GM18505 (cell line): ENCODE measurements around the gene PTPN23.

Source experiments
- ATAC-seq: cut with Tn5 transposase; IDR thresholded peaks from one replicate; pipeline ENCODE4 v1.9.1; 2021; ENCODE audit not compliant: unreplicated experiment
- POLR2A ChIP-seq: IDR thresholded peaks from 4 replicates; pipeline ENCODE4 v1.6.1; 2011; ENCODE audit warnings: borderline replicate concordance; ENCODE audit not compliant: insufficient read depth, insufficient read length; ENCODE audit errors: extremely low read depth

PTPN23 gene

DNA sequence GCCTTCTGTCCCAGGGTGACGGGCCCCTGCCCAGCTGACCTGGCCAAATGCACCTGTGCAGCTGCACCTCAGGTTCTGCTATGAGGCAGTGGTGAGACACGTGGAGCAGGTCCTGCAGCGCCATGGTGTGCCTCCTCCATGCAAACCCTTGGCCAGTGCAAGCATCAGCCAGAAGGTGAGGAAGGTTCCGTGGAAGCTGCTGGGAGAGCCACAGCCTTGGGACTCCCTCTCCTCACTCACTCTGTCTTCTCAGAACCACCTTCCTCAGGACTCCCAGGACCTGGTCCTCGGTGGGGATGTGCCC, 31.6 kb downstream of the PTPN23 start:
- no peak for TF ChIP-seq POLR2A
- ATAC-seq, result no peak

DNA sequence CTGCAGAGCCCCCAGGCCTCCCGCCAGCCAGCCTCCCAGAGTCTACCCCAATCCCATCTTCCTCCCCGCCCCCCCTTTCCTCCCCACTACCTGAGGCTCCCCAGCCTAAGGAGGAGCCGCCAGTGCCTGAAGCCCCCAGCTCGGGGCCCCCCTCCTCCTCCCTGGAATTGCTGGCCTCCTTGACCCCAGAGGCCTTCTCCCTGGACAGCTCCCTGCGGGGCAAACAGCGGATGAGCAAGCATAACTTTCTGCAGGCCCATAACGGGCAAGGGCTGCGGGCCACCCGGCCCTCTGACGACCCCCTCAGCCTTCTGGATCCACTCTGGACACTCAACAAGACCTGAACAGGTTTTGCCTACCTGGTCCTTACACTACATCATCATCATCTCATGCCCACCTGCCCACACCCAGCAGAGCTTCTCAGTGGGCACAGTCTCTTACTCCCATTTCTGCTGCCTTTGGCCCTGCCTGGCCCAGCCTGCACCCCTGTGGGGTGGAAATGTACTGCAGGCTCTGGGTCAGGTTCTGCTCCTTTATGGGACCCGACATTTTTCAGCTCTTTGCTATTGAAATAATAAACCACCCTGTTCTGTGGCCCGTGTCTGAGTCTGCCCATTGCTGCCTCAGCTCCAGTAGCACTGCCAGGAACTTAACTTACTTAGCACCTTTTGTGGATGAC, 32.2 kb downstream of the PTPN23 start:
- no peak for TF ChIP-seq POLR2A
- ATAC-seq, result no peak

DNA sequence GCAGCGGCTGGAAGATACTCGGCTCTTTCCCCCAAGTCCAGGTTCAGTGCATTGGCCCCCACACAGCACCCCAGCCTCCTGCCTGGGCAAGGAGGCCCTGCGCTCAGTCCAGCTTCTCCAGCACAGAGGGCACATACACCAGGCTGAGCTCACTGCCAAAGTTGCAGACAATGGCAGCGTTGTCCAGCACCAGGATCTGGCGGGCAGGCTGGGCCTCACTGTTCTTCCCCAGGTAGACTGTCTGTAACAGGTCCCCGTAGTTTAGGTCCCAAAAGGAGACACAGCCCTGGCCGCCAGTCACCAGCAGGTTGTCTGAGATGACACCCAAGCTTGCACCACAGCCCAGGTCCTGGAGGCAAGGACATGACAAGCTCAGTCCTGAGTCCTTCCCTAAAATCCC, 32.9 kb downstream of the PTPN23 start:
- no peak for TF ChIP-seq POLR2A
- ATAC-seq, result no peak

DNA sequence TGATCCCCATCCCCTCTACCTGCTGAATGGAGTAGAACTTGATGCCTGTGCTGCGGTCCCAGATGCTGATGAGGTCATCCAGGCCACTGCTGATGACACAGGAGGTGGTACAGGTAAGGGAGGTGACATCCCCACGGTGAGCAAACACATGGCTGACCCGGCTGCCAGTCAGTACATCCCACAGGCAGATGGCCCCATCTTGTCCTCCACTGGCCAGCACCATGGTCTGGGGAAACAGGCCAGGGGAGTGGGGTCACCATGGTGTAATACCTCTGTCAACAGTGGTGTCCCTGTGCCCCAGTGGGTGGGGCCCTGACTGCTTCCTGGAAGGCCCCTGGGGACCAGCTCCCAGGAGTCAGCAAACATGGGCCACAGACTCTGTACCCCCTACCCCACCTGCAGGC, 33.3 kb downstream of the PTPN23 start:
- TF ChIP-seq POLR2A, result no peak
- ATAC-seq, result no peak

DNA sequence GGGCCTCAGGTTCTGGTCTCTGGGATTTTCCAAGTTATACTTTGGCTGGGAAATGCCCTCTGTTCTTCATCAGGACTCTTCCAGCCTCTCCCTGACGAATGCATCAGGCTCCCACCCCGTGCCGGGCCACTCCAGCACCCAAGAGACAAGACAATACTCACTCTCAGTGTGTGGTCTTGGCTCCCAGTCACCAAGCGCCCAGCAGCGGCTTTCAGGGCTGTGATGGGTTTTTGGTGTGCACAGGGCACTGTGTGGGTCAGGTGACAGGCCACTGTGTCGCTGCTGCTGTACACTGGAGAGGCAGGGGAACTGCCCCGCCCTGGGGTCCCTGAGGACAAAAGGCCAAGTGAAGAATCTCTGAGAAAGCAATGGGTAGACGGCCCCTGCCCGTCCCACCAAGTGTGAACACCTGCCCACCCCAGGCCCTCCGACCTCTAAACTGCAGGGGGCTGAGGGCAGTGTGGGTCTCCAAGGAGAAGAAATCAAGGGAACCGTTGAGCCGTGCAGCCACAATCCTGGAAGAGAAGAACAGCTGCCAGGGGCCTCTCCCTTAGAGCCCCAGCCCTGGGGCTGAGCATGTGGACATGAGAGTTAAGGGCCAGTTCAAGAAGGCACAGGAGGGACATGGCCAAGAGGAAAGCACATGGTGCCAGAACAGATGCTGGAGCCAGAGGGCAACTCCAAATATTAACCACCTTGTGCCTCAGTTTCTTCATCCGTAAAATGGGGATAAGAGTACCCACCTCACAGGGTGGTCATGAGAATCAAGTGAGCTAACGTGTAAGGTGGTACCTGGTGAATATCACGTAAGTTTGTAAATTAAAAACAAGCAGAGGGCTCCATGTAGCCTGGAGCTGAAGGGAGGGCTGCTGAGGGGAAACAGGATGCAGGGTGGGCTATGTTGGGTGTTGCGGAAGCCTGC, 34.1 kb downstream of the PTPN23 start:
- ATAC-seq, result no peak
- no peak for TF ChIP-seq POLR2A

DNA sequence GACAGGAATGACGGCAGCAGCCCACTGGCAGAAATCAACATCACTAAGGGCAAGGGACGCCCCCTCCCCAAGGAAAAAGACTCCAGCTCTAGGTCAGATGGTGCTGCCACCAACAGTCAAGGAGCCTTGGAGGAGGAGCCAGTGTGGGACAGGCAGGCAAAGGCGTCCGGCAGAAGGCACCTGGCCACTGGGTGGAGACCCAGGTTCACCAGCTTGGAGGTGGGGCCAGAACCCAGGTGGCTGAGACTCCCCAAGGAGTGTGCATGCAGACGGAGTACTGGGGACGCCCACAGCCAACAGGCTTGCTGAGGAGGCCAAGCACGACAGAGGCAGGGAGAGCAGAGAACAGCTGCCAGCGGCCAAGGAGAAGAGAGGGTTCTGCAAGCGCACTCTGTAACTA, 35.2 kb downstream of the PTPN23 start:
- TF ChIP-seq POLR2A, result no peak
- ATAC-seq, result no peak

DNA sequence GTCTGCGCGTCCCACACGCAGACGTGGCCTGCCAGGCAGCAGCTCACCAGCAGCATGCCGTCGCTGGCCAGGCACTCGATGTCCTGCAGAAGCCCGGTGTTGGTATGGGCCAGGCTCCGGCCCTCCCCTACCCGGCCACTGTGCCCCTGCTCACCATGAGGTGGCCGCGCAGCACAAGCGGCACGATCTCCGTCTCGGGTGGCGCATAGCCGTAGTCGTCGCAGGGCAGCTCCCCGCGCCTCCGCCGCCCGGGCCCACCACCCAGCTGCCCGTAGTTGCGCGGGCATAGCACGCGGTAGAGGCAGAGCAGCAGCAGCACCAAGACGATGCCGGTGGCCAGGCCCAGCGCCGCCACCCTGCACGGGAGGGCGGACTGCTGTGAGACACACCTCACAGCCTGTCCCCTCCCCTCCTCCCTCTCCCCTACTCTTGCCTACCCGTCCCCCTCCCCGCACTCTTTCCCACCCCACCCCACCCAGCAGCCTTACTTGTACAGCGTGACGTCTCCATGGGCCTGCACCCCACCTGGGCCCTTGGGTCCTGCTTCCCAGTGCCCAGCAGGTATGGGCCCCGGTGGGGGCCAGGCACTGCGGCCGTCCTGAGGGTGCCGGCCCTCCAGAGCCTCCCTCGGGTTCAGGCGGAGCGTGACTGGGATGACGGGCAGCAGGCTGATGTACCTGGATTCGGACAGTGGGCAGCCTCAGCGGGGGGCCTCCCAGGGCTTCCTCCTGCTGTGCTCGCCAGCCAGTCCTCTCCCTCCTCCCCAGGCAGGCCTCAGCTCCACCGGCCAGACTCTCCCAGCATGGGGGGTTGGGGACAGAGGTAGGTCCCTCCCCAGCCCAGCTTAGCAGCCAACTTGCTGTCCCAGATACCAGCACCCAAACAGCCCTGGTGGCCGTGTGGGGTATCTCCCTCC, 37.6 kb downstream of the PTPN23 start:
- no peak for ATAC-seq
- TF ChIP-seq POLR2A, result peak; percentile 6

DNA sequence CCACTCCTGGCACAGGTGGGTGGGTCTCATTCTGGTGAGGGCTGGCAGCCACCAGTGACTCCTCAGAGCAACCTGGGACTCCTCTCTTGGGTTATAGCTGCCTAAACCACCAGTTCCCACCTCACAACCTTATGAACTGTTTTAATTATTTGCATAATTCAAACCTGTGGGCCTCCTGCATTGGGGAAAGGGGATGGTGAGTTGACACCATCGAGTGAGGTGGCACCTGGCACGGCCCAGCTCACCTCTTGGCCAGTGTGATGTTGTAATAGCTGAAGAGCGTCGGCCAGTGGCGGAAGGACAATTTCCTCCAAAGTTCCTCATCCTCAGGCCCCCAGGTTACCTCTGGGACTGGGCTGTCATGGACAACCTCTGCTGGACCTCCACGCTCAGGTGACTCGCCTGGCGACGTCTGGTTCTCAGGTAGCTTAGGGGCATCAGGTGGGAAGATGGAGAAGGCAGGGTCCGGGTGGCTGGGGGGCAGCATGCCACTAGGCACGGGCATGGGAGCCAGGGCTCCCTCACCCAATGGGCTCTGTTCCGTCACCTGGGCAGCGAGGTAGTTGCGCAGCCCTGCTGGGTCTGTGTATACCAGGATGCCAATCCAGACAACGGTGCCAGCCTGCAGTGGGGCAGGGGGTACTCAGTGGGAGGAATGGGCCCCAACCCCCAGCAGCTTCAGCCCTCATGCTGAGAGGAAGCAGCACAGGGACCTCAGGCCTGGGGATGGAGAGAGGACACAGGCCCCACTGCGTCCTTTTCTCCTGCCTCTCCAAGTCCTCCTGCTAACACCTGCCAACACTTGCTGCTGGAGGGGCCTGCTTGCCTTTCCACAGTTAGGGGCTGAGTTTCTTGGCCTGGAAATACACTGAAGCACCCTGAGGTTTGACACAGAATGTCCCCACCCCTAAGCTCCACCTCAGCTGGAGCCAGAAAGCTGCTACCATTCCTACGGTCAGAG, 38.5 kb downstream of the PTPN23 start:
- ATAC-seq, result no peak
- TF ChIP-seq POLR2A, result no peak

DNA sequence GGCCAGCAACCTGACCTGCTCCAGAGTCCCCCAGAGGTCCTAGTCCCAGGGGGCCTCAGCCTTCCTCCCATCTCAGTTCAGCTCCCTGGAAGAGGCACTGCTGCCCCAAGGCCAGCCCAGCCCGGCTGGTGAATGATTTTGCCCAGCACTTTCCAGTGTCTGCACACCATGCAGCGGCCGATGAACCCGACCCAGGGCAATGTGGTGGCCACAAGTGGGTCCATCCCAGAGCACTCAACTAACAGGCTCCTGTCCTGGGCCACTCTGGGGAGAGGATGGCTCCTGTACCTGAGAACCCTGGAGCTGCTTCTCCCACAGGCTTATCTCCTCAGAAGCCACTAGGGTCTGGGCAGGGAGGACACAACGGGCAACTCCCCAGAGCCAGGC, 39.2 kb downstream of the PTPN23 start:
- no peak for TF ChIP-seq POLR2A
- no peak for ATAC-seq

DNA sequence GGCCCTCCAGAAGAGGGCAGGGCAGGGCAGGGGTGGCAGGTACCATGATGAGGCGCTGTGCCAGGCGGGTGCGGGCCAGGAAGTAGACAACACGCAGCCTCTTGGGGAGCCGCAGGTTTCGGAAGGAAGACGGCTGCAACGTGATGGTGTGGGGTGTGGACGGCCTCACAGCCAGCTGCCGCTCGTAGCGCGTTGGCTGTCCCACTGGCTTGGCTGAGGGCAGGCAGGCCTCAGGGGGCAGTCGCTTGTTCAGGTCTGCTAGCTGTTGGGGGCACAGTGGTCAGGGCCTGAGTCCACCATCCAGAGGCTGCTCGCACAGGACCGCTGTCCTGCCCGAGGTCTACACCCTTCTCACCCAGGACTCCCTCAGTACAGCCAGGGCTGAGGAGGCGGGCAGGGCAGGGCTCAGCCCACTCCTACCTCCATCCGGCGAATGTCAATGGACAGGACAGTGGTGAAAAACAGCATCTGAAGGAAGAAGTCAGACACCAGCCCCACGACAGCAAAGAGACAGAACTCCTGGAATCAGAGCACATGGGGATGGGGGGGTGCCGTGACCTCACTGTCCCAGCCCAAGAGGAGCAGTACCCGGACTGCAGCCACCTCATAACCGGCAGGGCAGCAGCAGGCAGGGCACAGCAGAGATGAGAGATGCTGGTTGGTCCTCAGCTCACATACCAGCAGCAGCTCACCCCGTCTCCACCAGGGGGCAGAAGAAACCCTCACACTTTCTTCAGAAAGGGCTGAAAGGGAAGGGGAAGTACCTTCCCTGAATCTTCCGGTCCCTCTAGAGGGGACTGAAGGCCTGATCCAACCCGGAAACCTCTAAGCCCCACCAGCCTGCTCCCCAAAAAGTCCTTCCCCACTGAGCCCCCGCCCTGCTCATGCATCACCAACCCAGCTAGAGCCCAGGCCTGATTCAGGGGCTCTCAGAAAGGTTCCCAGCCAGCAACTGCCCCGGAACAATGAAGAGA, 40.0 kb downstream of the PTPN23 start:
- peak; percentile 69 for ATAC-seq

More for the DNA sequence above, 40.0 kb downstream of the PTPN23 start:
- no peak for TF ChIP-seq POLR2A
